NCI-H82 treated with DMSO at 0.1 percent for 48 hours (cell line): Measurements from ENCODE around the gene TFCP2L1.

ENCODE experiments used
- DNase-seq: peaks from one replicate; lab custom pipeline; 2025; ENCODE audit not compliant: unreplicated experiment; lab: John Stamatoyannopoulos, UW

The TFCP2L1 gene

GRCh38 chr2:121179467-121179866 is 105.5 kb downstream of the TFCP2L1 start:
- DNase-seq: no peak

GRCh38 chr2:121178730-121179129 is 106.3 kb downstream of the TFCP2L1 start:
- DNase-seq: no peak

- DNase-seq: no peak
Measured at GRCh38 chr2:121177896-121178295, 107.1 kb downstream of the TFCP2L1 start.

GRCh38 chr2:121175326-121175725 is 109.7 kb downstream of the TFCP2L1 start:
- DNase-seq: no peak

- no peak for DNase-seq
Measured at GRCh38 chr2:121173806-121174205, 111.2 kb downstream of the TFCP2L1 start.

GRCh38 chr2:121173112-121173511 is 111.9 kb downstream of the TFCP2L1 start:
- no peak for DNase-seq

- no peak for DNase-seq
Measured at GRCh38 chr2:121172456-121172855, 112.5 kb downstream of the TFCP2L1 start.

- DNase-seq: no peak
Measured at GRCh38 chr2:121171625-121172119, 113.3 kb downstream of the TFCP2L1 start.

GRCh38 chr2:121170577-121170976 is 114.4 kb downstream of the TFCP2L1 start:
- no peak for DNase-seq

- DNase-seq: no peak
Measured at GRCh38 chr2:121167411-121167810, 117.6 kb downstream of the TFCP2L1 start.
